LNCaP clone FGC (cell line): Measurements from ENCODE around the gene PSMD2.

Source experiments
- DNase-seq: peaks from one replicate; pipeline ENCODE4 v3.0.0-alpha.2; 2011; ENCODE audit warnings: low read depth
- H3K4me3 ChIP-seq: 2 replicates; pipeline ENCODE4 v1.5.1; 2011; ENCODE audit warnings: mild to moderate bottlenecking, low read depth, low read length, control low read depth
- TF ChIP-seq, protein P1 (sequence below): IDR thresholded peaks from 2 replicates; pipeline ENCODE4 v1.5.1; 2012; ENCODE audit warnings: mild to moderate bottlenecking; ENCODE audit not compliant: control insufficient read depth, insufficient read depth; ENCODE audit errors: extremely low read depth

PSMD2 gene

GRCh38 chr3:184346480-184347190 lies 47.6 kb downstream of the PSMD2 start:
- no peak overlapping the region for H3K4me3 ChIP-seq
- TF ChIP-seq, protein P1, sequence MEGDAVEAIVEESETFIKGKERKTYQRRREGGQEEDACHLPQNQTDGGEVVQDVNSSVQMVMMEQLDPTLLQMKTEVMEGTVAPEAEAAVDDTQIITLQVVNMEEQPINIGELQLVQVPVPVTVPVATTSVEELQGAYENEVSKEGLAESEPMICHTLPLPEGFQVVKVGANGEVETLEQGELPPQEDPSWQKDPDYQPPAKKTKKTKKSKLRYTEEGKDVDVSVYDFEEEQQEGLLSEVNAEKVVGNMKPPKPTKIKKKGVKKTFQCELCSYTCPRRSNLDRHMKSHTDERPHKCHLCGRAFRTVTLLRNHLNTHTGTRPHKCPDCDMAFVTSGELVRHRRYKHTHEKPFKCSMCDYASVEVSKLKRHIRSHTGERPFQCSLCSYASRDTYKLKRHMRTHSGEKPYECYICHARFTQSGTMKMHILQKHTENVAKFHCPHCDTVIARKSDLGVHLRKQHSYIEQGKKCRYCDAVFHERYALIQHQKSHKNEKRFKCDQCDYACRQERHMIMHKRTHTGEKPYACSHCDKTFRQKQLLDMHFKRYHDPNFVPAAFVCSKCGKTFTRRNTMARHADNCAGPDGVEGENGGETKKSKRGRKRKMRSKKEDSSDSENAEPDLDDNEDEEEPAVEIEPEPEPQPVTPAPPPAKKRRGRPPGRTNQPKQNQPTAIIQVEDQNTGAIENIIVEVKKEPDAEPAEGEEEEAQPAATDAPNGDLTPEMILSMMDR, result no peak
- no peak for DNase-seq

- no peak overlapping the region for H3K4me3 ChIP-seq
- DNase-seq, result no peak
- TF ChIP-seq, protein P1, result no peak
Observed at GRCh38 chr3:184347321-184348056, 48.4 kb downstream of the PSMD2 start.

- DNase-seq, result no peak
- no peak overlapping the region for H3K4me3 ChIP-seq
- TF ChIP-seq, protein P1, result no peak
Observed at GRCh38 chr3:184348057-184348382, 49.0 kb downstream of the PSMD2 start.

DNA sequence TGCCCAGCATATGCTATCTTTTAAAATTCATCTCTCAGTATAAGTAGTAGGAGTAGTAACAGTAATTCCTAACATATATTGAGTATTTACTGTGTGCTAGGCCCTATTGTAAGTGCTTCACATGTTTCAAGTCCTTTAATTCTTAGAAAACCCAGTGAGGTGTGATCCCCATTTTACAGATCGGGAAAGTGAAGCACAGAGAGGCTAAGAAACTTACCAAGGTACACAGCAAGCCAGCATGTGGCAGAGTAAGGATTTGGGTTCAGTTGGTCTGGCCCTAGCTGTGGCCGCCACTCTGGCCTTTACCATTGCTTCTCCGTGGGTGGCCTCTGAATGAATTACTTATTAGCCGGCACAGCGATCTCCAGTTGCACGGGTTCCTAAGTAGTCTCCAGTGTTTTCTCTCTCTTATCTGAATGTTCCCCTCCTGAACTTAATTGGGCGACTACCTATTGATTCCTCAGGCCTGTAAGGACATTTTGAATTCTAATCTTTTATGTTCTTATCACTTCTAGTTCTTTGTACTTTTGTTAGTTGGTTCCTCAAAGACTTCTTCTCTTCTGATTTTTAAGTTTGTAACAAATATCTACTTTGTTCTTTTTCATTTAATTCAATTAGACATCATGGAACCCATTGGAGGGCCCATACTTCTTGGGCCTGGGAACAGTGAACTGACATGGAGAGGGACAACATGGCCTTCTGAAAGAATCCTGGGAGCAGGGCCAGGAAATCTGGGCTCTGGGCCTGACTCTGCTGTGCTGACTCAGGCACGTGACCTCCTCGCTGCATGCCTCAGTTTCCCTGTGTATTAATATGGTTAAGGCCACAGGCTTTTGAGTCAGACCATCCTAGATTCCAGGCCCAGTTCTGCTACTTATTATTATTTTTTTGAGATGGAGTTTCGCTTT lies 50.8 kb downstream of the PSMD2 start:
- TF ChIP-seq, protein P1, result no peak
- no peak for DNase-seq
- no peak overlapping the region for H3K4me3 ChIP-seq

- H3K4me3 ChIP-seq, result no peak overlapping the region
- no peak for DNase-seq
- TF ChIP-seq, protein P1, result no peak
Observed at GRCh38 chr3:184350618-184351017, 51.6 kb downstream of the PSMD2 start.

- no peak overlapping the region for H3K4me3 ChIP-seq
- no peak for DNase-seq
- TF ChIP-seq, protein P1, result no peak
Observed at GRCh38 chr3:184351511-184352148, 52.6 kb downstream of the PSMD2 start.
